T-helper 9 cell (primary cell): ENCODE measurements around the gene KDM4C.
"Not testable (repeated sequence)": the region's sequence is repeated elsewhere in the genome, so short reads cannot be mapped to it uniquely, and the experiment has no call there.

ENCODE experiments used
- DNase-seq: peaks from one replicate; pipeline ENCODE4 v3.0.0-alpha.2; 2020

Gene KDM4C

GRCh38 chr9:6987381-6987780 lies 229.6 kb downstream of the KDM4C start:
- no peak for DNase-seq

- no peak for DNase-seq
Measured at GRCh38 chr9:6991418-6991817, 233.6 kb downstream of the KDM4C start.

DNA sequence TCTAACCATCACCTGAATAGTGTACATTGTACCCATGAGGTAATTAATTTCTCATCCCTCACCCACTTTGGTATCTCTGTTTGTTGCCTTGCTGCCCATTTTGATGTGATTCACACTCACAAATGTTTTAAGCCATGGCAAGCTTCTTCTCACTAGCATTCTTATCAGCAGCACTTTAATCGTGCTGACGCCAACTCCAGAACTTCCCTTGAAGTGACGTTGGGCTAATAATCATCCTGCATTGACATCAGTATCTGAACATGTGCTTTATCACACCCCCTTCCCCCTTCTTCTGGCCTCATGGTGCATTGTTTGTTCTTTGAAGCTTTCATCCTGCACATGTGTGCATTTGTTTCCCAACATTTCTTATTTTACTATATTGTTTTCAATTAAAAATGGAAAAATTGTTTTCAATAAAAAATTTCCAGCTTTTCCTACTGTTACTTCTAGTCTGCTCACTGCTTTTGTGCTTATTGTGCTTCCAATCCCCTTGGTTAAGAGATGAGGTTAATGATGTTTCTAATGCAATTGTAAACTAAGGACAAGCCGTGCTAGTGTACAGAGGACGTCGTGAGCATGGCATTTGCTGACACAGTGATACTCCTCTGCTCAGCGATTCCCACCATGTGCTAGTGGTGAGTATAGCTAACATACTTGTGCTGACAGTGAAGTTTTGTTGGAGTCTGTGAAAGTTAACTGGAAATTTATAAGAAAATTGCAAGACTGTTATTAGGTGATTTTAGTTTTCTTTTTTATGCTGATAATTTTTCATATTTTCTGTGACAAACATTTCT lies 238.5 kb downstream of the KDM4C start:
- DNase-seq = no peak

DNA sequence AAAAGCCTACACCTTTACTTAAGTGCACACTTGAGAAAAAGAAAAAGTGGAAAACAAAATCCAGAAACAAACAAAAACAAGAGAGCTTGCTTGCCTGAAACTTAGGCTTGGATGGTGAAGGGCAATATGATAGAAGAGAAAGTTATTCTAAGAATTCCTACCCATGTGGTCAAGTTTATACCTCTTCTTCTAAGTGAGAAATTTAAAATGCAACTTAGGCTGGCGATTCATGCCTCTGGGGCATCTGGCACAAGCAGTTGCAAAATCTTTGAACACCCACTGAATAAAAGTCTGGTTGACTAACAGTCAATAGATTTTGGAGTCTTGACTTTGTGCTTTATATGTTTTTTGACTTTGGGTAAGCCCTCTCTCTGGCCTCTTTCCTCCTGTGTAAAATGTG lies 239.6 kb downstream of the KDM4C start:
- no peak for DNase-seq

GRCh38 chr9:6999794-7000193 lies 242.0 kb downstream of the KDM4C start:
- DNase-seq = no peak

- DNase-seq = no peak
Measured at GRCh38 chr9:7001571-7001970, 243.8 kb downstream of the KDM4C start.

DNA sequence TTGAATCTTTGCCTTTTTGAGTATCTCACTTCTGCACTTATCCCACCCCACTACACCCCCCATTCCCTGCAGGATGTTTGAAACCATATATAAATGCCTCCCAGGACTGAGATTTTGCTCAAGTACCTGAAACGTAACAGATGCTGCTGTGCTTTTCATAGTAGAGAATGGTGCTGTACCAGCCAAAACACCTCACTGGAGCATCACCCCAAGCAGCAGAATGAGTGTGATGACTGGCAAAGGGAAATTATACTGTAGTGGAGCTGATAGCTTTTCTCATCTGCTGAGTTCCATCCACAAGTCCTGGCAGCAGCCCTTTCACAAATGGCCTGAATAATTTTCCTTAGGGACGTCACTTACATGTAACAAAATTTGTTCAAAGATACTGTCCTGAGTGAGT lies 246.1 kb downstream of the KDM4C start:
- DNase-seq = no peak

GRCh38 chr9:7006417-7006816 lies 248.6 kb downstream of the KDM4C start:
- DNase-seq = no peak

GRCh38 chr9:7008411-7008810 lies 250.6 kb downstream of the KDM4C start:
- no peak for DNase-seq

- no peak for DNase-seq
Measured at GRCh38 chr9:7009065-7009464, 251.3 kb downstream of the KDM4C start.

- DNase-seq = no peak
Measured at GRCh38 chr9:7011395-7012067, 253.8 kb downstream of the KDM4C start.

DNA sequence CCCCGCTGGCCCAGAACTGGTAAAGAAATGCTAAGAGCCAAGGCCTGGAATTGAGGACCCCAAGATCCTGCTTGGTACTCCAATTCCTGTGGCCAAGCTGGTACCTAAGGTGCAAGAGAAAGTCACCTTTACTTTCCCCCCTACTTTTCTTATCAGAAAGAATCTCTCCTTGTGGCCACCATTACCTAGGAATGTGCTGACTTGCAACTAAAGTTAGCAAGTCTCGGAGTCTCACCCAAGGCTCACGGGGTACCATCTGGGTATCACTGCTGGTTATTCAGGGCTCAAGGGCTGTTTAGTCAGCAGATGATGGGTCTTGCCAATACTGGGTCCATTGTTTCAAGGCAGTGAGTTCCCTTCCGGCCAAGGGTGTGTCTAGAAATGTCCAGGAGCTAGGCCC lies 270.2 kb downstream of the KDM4C start:
- no peak for DNase-seq

- no peak for DNase-seq
Measured at GRCh38 chr9:7028591-7028990, 270.8 kb downstream of the KDM4C start.

DNA sequence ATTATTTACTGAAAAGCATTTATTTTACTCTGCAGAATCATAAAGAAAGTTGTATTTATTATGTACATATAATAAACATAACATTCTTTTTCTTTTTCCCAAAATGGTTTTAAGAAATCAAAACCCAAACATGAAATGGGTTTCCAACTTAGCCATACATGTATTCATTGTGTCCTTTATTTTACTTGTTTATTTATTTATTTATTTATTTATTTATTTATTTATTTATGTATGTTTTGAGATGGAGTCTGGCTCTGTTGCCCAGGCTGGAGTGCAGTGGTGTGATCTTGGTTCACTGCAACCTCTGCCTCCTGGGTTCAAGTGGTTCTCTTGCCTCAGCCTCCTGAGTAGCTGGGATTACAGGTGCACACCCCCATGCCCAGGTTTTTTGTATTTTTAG lies 273.2 kb downstream of the KDM4C start:
- DNase-seq = not testable (repeated sequence)

- no peak for DNase-seq
Measured at GRCh38 chr9:7033076-7034045, 275.6 kb downstream of the KDM4C start.

GRCh38 chr9:7037176-7037575 lies 279.4 kb downstream of the KDM4C start:
- DNase-seq = no peak

GRCh38 chr9:7042124-7042523 lies 284.4 kb downstream of the KDM4C start:
- DNase-seq = no peak

DNA sequence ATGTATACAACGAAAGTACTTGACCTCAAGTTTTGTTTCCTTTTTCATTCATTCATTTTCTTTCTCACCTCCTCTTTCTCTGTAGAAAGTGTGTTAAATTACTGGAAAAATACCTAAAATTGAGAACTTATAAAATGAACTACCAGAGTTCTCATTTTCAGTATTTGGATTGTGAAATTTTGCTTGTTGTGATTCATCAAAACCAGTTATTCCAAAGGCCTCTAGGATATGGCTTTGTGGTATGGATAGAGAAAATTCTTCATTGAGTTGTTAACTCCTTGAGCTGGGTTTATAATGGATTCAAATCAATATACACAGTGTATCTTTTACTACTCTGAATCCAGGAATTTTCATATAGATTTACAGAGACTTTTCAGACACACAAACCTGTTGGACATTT lies 287.6 kb downstream of the KDM4C start:
- no peak for DNase-seq

- no peak for DNase-seq
Measured at GRCh38 chr9:7051711-7052110, 293.9 kb downstream of the KDM4C start.

GRCh38 chr9:7053903-7054302 lies 296.1 kb downstream of the KDM4C start:
- no peak for DNase-seq

GRCh38 chr9:7055171-7055903 lies 297.6 kb downstream of the KDM4C start:
- no peak for DNase-seq

DNA sequence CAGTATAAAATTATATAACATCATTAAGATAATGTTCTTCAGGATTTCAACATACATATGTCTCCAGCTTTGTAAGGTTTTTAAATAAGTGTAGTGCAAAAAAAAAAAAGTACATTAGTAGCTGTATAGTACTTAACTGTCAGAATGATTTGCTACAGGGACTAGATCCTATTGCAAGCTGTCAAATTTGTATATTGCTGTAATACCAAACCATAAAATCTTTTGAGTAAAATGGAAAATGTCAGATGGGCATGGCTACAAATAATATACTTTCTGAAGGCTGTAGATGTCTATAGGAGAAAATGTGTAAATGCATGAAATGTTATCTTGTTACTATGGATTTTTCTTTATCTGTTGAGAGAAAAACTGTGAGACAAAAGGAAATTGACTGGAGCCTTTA lies 298.5 kb downstream of the KDM4C start:
- DNase-seq = no peak

DNA sequence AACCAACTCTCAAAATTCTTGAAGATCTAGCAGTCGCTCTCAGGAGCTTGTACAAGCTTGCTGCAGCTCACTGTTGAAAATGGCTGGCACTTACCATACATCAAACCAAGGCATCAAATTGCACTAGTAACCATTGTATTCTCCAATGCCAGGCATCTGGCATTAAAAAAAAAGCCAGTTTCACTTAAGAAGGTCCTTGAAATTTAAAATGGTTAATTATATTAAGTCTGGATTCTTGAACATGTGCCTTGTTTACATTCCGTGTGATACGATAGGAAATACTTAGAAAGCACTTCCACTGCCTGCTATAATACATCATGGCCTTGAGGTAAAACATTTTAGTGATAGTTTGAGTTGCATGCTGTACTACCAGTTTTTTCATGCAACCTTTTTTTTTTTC lies 300.7 kb downstream of the KDM4C start:
- no peak for DNase-seq
